ENCODE results near the gene SEPTIN1. TPM values are rescaled to one million over a fixed set of nuclear protein-coding genes. Genes with fewer than 3 reads are reported as not detected.

The SEPTIN1 gene
- total and polyA plus RNA-seq, 2 of the 13 experiments (the other 11 are each of a cell fraction or from before 2014, with no cell fraction given), result 0.18 to 0.67 TPM

DNA sequence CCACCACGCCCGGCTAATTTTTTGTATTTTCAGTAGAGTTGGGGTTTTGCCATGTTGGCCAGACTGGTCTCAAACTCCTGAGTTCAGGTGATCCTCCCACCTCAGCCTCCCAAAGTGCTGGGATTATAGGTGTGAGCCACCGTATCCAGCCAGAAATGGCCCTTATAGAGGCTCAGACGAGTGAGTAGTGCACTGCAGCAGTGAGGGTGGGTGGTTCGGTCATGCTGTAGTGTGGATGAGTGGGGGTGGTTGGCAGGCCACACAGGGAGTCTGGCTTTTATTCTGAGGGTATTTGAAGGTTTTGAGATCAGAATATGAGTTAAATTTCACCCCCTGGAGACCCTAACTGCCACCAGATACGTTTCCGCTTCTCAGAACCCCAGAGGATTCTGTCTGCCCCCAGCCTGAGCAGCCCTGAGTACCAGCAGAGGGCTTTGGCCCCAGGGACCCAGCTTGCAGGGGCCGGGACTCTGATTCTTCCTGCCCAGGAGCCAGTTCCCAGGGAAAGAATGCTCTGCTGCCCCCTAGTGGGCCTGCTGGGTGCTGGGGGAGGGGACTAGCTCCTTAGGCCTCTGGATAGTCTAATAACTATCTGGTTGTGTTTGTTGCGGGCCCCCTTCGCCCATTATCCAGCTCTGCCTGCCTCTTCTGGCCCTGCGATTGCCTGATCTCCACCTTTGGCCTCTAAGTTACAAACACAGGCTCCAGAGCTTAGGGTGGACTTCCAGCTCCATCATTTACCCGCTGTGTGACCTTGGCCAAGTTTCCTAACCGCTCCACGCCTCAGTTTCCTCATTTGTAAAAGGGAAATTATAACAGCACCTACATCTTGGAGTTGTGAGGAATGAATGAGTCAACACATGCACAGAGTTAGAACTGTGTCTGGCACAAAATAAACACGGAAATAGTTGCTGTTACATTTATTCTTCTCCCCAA lies 27.0 kb upstream of the SEPTIN1 start (continued):
- TF ChIP-seq, protein P1, sequence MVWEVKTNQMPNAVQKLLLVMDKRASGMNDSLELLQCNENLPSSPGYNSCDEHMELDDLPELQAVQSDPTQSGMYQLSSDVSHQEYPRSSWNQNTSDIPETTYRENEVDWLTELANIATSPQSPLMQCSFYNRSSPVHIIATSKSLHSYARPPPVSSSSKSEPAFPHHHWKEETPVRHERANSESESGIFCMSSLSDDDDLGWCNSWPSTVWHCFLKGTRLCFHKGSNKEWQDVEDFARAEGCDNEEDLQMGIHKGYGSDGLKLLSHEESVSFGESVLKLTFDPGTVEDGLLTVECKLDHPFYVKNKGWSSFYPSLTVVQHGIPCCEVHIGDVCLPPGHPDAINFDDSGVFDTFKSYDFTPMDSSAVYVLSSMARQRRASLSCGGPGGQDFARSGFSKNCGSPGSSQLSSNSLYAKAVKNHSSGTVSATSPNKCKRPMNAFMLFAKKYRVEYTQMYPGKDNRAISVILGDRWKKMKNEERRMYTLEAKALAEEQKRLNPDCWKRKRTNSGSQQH (CRISPR knock-in tag; IDR thresholded peaks at IDR 0.05; ENCODE audit: low read depth), result no peak
- TF ChIP-seq NFRKB (IDR thresholded peaks at IDR 0.05) (no peak), ZFP41 (CRISPR knock-in tag; IDR thresholded peaks at IDR 0.05; ENCODE audit: borderline replicate concordance) (no peak), ZFP36L1 (CRISPR knock-in tag; IDR thresholded peaks at IDR 0.05) (peak; percentile 56; the same call in 1 of the 2 replicates), POLR2AphosphoS2 (IDR thresholded peaks at IDR 0.05; ENCODE audit: low read depth, low read length) (no peak), AKAP8 (CRISPR knock-in tag; IDR thresholded peaks at IDR 0.05) (peak; percentile 64; the same call in 1 of the 2 replicates), ZNF607 (CRISPR knock-in tag; IDR thresholded peaks at IDR 0.05; ENCODE audit: borderline replicate concordance) (0 out of 2 replicates have a peak, but pooled peaks have one; percentile 21), ZNF7 (CRISPR knock-in tag; IDR thresholded peaks at IDR 0.05) (no peak), AGO2 (optimal IDR thresholded peaks at IDR 0.05; ENCODE audit: low read depth, low read length) (peak; percentile 41), NFYB (CRISPR knock-in tag; IDR thresholded peaks at IDR 0.05) (no peak), ZNF746 (CRISPR knock-in tag; IDR thresholded peaks at IDR 0.05) (no peak), ZNF782 (CRISPR knock-in tag; IDR thresholded peaks at IDR 0.05; ENCODE audit: borderline replicate concordance) (no peak), PAWR (CRISPR knock-in tag; IDR thresholded peaks at IDR 0.05; ENCODE audit: borderline replicate concordance) (no peak), SPEN (CRISPR knock-in tag; IDR thresholded peaks at IDR 0.05; ENCODE audit: low read depth) (peak; percentile 72; the same call in 1 of the 2 replicates), ZNF230 (CRISPR knock-in tag; IDR thresholded peaks at IDR 0.05) (no peak; the same call in 1 of the 2 replicates), HMG20A (CRISPR knock-in tag; IDR thresholded peaks at IDR 0.05; ENCODE audit: borderline replicate concordance) (no peak), ZBTB42 (CRISPR knock-in tag; IDR thresholded peaks at IDR 0.05) (no peak), ZNF879 (CRISPR knock-in tag; IDR thresholded peaks at IDR 0.05) (no peak; the same call in 1 of the 2 replicates)
- TF ChIP-seq, protein P2, sequence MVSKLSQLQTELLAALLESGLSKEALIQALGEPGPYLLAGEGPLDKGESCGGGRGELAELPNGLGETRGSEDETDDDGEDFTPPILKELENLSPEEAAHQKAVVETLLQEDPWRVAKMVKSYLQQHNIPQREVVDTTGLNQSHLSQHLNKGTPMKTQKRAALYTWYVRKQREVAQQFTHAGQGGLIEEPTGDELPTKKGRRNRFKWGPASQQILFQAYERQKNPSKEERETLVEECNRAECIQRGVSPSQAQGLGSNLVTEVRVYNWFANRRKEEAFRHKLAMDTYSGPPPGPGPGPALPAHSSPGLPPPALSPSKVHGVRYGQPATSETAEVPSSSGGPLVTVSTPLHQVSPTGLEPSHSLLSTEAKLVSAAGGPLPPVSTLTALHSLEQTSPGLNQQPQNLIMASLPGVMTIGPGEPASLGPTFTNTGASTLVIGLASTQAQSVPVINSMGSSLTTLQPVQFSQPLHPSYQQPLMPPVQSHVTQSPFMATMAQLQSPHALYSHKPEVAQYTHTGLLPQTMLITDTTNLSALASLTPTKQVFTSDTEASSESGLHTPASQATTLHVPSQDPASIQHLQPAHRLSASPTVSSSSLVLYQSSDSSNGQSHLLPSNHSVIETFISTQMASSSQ (IDR thresholded peaks at IDR 0.05; ENCODE audit: low read depth), result no peak
- TF ChIP-seq, protein P2 (CRISPR knock-in tag; IDR thresholded peaks at IDR 0.05; ENCODE audit: borderline replicate concordance), result no peak; the same call in 1 of the 2 replicates
- TF ChIP-seq, protein P3, sequence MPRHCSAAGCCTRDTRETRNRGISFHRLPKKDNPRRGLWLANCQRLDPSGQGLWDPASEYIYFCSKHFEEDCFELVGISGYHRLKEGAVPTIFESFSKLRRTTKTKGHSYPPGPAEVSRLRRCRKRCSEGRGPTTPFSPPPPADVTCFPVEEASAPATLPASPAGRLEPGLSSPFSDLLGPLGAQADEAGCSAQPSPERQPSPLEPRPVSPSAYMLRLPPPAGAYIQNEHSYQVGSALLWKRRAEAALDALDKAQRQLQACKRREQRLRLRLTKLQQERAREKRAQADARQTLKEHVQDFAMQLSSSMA (CRISPR knock-in tag; IDR thresholded peaks at IDR 0.05), result no peak
